Stimulated activated CD8-positive, alpha-beta memory T cell treated with anti-CD3 and anti-CD28 coated beads, Interleukin-15, amount 100 ng/mL, for 48 hours (primary cell): ENCODE results near the gene SPATA7.
"Not testable (repeated sequence)": the region's sequence is repeated elsewhere in the genome, so short reads cannot be mapped to it uniquely, and the experiment has no call there.

Source experiments
- DNase-seq, 2 donors: peaks; one replicate each; pipeline ENCODE4 v3.0.0-alpha.2; 2020; ENCODE audit warnings: low read depth in 2 of 2

SPATA7 gene, protein sequence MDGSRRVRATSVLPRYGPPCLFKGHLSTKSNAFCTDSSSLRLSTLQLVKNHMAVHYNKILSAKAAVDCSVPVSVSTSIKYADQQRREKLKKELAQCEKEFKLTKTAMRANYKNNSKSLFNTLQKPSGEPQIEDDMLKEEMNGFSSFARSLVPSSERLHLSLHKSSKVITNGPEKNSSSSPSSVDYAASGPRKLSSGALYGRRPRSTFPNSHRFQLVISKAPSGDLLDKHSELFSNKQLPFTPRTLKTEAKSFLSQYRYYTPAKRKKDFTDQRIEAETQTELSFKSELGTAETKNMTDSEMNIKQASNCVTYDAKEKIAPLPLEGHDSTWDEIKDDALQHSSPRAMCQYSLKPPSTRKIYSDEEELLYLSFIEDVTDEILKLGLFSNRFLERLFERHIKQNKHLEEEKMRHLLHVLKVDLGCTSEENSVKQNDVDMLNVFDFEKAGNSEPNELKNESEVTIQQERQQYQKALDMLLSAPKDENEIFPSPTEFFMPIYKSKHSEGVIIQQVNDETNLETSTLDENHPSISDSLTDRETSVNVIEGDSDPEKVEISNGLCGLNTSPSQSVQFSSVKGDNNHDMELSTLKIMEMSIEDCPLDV

DNA sequence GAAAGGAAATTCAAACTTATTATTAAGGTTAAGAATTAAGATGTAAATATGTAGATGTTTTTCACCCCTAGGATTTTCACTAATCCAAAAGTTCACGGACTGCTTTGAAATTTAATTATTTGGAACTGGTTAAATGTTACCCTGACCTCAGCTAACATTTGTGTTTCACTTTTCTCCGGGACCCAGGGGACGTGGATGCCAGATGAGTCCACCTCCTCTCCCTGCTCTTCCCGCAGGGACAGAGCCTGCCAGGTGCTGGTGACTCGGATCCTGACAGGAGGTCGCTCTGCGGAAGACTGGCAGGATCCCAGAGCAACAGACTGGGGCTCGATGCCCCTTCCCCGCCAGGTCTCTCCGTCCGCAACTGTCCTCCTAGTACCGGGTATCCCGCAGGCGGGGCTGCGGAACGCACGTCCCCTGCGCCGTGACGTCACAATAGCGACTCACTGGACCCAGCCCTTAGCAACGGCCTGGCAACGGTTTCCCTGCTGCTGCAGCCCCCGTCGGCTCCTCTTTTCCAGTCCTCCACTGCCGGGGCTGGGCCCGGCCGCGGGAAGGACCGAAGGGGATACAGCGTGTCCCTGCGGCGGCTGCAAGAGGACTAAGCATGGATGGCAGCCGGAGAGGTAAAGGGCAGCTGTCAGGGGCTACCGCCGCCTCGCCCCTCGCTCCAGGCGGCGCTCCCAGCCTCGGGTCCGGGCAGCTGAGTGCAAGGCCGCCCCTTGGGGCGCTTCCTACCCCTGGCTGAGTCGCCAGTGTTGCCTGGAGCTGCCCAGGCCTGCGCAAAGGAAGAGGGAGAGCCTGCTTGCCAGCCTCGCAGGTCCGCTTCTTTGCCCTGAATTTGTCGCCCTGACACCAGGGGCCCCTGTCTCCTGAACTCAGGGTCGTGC is at the start of gene SPATA7:
SPATA7 (plus strand) TSS at position 446 of the 890 bp plus-strand sequence; CDS start at position 608, 162 bp downstream.
- peak; percentile 79 to 81 for DNase-seq

DNA sequence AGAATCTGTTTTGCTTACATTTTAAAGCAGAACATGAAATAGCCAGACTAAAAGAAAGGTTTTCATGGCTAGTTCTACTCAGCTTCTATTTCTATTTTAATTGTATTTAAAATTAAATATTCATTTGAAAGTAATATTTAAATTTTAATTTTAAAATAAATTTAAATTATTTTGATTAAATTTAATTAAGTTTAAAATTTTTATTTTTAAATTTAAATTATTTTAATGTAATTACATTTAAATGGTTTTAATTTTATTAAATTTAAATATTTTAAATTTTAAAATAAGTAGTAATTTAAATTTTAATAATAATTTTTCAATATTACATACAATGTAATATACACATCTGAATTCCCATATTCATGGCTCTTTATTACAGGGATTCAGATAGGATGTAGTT is 45.1 kb upstream of the SPATA7 start:
- no peak for DNase-seq

DNA sequence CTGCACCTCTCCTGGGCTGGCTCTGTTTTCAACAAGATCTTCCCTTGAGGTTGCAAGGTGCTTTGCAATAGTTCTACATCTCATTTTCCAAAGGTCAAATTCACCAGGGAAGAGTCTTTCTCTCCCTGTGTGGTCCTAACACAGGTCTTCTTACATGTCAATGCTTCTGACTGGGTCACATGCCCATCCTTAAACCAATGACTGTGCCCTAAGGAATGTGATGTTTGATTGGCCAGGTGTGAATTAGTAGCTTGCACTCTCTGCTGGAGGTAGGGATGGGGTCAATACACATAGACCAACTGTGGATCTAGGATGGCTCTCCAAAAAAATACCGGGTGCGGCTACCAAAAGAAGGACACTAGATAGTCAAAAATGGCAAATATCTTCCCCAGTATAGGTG is 42.5 kb upstream of the SPATA7 start:
- no peak for DNase-seq

- DNase-seq, result no peak
Observed at GRCh38 chr14:88346048-88346639, 39.3 kb upstream of the SPATA7 start.

- DNase-seq, result no peak
Observed at GRCh38 chr14:88348546-88348945, 36.9 kb upstream of the SPATA7 start.

GRCh38 chr14:88351966-88352691 is 33.3 kb upstream of the SPATA7 start:
- DNase-seq, result no peak

- no peak for DNase-seq
Observed at GRCh38 chr14:88352698-88353097, 32.8 kb upstream of the SPATA7 start.

DNA sequence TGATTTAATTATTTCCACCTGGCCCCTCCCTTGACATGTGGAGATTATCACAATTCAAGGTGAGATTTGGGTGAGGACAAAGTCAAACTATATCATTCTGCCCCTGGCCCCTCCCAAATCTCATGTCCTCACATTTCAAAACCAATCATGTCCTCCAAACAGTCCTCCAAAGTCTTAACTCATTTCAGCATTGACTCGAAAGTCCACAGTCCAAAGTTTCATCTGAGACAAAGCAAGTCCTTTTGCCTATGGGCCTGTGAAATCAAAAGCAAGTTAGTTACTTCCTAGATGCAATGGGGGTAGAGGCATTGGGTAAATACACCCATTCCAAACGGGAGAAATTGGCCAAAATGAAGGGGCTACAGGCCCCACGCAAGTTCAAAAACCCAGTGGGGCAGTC is 31.1 kb upstream of the SPATA7 start:
- DNase-seq, result no peak

GRCh38 chr14:88359500-88359899 is 26.0 kb upstream of the SPATA7 start:
- no peak for DNase-seq

DNA sequence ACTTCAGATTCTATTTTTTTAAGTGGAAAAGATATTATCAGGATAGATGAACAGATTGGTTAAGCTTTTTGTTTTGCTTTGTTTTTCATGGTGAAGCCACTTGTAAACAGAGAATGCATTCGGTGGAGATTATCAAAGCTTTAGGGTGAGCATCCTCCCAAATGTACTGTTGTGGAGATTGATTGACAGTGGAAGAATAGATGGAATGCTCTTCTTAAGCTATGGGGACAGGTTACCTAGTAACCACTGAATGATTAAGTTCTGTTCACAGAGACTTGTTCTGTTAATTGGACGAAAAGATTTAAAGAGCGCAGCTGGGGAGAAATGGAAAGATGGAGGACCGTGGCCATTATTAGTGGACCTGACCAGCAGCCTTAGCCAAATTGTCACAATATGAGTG is 21.8 kb upstream of the SPATA7 start:
- DNase-seq, result no peak

DNA sequence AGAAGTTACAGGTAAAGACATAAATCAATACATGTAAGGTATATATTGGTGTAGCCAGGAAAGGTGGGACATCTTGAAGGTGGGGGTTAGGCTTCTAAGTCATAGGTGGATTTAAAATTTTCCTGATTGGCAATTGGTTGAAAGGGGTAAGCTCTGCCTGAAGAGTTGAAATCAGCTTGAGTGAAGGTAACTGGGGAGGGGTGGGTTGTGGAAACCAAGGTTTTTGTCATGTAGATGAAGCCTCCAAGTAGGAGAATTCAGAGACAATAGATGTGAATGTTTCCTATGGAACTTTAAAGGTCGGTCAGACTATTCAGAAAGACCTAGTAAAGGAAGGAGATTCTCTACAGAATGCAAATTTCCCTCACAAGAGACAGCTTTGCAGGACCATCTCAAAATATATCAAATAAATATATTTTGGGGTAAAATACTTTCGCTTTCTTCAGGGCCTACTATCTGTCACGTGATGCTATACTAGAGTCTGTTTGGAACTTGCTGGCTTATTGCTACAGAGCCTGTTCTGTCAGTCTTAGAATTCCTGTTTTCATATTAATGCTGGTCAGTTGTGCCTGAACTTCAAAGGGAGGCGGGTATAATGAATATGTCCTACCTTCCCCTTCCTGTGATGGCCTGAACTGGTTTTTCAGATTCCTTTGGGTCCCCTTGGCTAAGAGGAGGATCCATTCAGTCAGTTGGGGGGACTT is 20.6 kb upstream of the SPATA7 start:
- no peak for DNase-seq

DNA sequence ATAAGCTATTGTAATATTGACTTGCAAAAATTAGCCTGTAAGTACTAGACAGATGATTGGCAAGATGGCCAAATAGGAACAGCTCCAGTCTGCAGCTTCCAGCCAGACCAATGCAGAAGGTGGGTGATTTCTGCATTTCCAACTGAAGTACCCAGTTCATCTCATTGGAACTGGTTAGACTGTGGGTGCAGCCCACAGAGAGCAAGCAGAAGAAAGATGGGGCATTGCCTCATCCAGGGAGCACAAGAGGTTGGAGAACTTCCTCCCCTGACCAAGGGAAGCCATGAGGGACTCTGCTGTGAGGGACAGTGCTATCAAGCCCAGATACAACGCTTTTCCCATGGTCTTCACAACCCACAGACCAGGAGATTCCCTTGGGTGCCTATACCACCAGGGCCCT is 16.0 kb upstream of the SPATA7 start:
- DNase-seq, result no peak

DNA sequence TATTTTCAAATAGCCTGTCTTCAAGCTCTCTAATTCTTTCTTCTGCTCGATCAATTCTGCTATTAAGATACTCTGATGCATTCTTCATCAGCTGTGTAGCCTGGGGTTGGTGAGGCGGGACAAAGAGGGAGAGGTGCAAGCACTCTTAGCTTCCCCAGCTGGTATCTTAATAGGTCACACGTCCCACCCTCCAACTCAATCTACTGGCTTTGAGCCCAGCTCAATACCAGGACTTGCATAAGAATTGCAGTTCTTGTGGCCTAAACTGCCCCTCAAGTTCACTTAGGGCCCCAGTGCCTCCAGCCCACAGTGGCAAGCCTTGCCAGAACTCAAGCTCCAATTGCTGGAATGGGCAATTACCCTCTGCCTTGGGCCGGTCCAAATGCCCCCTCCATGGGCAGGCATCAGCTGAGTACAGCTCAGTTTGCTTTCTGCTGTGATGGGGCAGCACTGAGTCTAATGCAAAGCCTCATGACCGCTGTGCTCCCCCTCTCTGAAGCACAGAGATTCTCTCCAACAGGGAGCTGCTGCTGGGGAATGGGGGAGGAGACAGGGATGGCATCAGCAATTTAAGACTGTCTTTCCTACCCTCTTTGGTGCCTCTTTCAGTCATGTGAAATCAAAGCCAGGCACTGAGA is 5.6 kb upstream of the SPATA7 start:
- DNase-seq, result no peak

GRCh38 chr14:88380405-88380804 is 5.1 kb upstream of the SPATA7 start:
- no peak for DNase-seq

GRCh38 chr14:88381634-88382033 is 3.8 kb upstream of the SPATA7 start:
- not testable (repeated sequence) for DNase-seq

DNA sequence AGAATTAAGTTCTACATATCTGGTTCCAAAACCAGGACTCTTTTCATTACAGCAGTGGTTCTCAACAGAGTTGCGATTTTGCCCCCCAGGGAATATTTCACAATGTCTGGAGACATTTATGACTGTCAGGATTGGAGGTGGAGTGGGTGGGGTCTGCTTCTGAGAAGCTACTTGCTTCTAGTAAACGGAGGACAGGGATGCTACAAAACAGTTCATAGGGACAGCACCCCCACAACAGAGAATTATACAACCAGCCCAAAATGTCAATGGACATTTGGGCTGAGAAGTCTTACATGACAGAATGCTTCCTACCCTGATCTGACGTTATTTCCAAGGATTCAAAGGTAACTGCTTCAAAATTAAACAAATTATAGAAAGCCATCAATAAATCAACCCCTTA is 739 bp upstream of the SPATA7 start:
- no peak for DNase-seq

DNA sequence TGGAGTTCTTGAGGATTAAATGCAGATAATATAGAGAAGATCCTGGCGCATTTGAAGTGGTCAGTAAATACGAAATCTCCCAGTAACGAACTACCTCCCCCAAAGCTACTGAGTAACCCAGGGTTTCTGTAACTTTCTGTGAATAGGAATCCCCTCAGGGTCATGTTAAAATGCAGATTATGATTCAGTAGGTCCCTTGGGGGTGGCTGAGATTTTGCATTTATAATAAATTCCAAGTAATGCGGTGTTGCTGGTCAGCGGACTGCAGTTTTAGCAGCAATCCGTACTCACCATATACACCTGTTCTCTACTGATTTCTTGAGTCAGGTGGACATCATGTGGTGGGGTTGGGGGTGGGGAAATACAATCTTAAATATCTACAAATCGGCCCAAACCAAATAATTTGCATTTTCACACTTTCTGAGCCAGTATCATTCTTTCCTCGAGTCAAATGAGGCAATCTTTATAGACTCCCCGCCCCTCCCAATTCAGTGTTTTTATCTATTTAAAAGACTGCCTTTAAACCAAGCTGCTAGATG is 868 bp downstream of the SPATA7 start:
- DNase-seq, result no peak

DNA sequence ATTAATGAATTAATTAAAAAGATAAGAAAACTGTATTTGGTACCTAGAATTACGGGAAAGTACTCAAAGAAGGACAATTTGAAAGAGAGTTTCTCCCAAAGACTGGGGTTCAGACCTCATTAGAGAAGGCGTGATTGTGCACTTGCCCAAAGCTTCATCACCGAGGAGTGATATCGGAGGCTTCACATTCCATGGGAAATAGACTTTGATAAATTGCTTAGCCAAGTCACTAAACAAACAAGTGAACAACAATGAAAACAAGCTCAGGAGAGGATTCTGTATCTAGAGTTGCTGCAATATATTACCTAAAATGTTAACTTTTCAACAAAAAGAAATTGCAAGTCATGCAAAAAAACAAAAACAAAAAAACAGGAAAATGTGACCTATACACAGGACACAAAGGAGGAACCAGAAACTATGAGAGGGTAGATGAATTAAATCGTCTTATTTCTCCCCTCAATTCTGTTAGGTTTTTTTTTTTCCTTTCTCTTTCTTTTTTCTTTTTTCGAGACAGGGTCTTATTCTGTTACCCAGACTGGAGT is 3.4 kb downstream of the SPATA7 start:
- DNase-seq, result no peak

DNA sequence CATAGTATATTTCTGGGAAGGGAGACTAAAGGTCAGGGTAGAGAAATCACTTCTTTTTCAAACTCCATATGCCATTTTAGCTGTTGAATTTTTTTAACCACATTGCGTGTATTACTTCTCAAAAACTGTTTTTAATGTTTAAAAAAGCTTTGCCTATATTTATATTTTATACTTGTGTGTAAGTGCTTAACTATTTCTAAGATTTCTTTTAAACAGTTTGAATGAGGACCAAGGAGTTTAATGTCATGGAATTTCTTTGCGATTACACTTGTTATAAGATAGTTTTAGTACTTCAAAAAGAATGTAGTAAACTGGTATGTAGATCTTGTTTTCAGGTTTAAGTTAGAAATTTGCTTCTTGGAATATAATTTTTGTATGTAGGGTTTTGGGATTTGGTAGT is 7.2 kb downstream of the SPATA7 start:
- DNase-seq, result no peak

DNA sequence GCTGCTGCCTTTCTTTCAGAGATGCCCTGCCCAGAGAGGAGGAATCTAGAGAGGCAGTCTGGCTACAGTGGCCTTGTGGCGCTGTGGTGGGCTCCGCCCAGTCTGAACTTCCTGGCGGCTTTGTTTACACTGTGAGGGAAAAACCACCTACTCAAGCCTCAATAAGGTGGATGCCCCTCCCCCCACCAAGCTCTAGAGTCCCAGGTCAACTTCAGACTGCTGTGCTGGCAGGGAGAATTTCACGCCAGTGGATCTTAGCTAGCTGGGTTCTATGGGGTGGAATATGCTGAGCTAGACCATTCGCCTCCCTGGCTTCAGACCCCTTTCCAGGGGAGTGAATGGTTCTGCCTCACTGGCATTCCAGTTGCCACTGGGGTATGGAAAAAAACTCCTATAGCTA is 25.6 kb downstream of the SPATA7 start:
- DNase-seq, result no peak
